ENCODE results near the gene TREM1. TPM values are rescaled to one million over a fixed set of nuclear protein-coding genes. Genes with fewer than 3 reads are reported as not detected.
"Not testable (repeated sequence)": the region's sequence is repeated elsewhere in the genome, so short reads cannot be mapped to it uniquely, and the experiment has no call there.

Gene TREM1
- total RNA-seq, 2 experiments from 2014 or later: not detected

DNA sequence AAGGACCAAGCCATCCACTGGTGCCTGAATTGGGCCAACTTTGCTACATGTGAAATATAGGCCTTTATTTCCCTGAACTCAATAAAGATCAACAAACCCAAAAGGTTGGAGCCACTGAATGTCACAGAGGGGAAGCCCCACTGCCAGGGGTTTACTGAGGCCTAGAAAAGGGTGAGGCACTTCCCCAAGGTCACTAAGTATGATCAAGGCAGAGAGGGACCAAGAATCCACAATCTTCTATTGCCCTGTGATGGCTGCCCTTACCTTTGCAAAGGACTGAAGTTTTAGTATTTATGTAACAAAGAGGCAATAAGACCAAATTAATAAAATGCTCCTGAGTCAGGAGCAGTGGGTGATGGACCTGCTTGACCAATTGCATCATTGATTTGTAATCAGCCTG, 18.0 kb downstream of the TREM1 start:
- H3K27me3 Mint-ChIP-seq: peaks cover 3% of the 10 kb centered on the region
- DNase-seq: no peak
- POLR2A ChIA-PET: no interaction called here
- ATAC-seq (ENCODE audit: low read depth): no peak
- no peak overlapping the region for H3K27ac Mint-ChIP-seq
- H3K4me1 Mint-ChIP-seq: peaks cover 8% of the 10 kb centered on the region
- H3K36me3 Mint-ChIP-seq: peaks cover 8% of the 10 kb centered on the region
- H3K4me3 Mint-ChIP-seq: no peak overlapping the region
- peaks cover 4% of the 10 kb centered on the region for H3K9me3 Mint-ChIP-seq

- ATAC-seq (ENCODE audit: low read depth): no peak
Measured at GRCh38 chr6:41266541-41266940, 19.9 kb downstream of the TREM1 start.

DNA sequence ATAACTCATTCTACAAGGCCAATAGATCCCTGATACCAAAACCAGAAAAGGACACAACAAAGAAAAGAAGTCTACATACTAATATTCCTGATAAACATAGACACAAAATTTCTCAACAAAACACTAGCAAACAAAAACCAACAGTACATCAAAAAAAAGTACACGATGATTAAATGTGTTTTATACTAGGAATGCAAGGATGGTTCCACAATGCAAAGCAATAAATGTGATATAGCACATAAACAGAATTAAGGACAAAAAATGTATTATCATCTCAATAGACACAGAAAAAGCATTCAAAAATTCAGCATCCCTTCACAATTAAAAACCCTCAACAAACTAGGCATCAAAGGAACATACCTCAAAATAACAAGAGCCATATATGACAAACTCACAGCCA, 23.2 kb downstream of the TREM1 start:
- Mint-ChIP-seq H3K4me1 (no peaks in the 10 kb centered on the region), H3K36me3 (peaks cover 16% of the 10 kb centered on the region), H3K27me3 (peaks cover 12% of the 10 kb centered on the region), H3K9me3 (peaks cover 31% of the 10 kb centered on the region), H3K27ac (no peak overlapping the region), H3K4me3 (no peak overlapping the region)
- DNase-seq (no peak), ATAC-seq (ENCODE audit: low read depth) (no peak)
- POLR2A ChIA-PET: no interaction called here

More at GRCh38 chr6:41266541-41266940, 19.9 kb downstream of the TREM1 start:
- H3K9me3 Mint-ChIP-seq: peaks cover 13% of the 10 kb centered on the region
- no peak overlapping the region for H3K4me3 Mint-ChIP-seq
- peaks cover 16% of the 10 kb centered on the region for H3K36me3 Mint-ChIP-seq
- H3K27me3 Mint-ChIP-seq: peaks cover 3% of the 10 kb centered on the region
- no peak overlapping the region for H3K27ac Mint-ChIP-seq
- H3K4me1 Mint-ChIP-seq: peaks cover under 1% of the 10 kb centered on the region
- POLR2A ChIA-PET: no interaction called here
- no peak for DNase-seq

GRCh38 chr6:41262401-41262800, 24.1 kb downstream of the TREM1 start:
- peaks cover 31% of the 10 kb centered on the region for H3K9me3 Mint-ChIP-seq
- no peak overlapping the region for H3K4me3 Mint-ChIP-seq
- H3K27me3 Mint-ChIP-seq: peaks cover 12% of the 10 kb centered on the region
- POLR2A ChIA-PET: no interaction called here
- ATAC-seq (ENCODE audit: low read depth) (no peak), DNase-seq (no peak)
- no peak overlapping the region for H3K27ac Mint-ChIP-seq
- peaks cover 1% of the 10 kb centered on the region for H3K4me1 Mint-ChIP-seq
- peaks cover 16% of the 10 kb centered on the region for H3K36me3 Mint-ChIP-seq

DNA sequence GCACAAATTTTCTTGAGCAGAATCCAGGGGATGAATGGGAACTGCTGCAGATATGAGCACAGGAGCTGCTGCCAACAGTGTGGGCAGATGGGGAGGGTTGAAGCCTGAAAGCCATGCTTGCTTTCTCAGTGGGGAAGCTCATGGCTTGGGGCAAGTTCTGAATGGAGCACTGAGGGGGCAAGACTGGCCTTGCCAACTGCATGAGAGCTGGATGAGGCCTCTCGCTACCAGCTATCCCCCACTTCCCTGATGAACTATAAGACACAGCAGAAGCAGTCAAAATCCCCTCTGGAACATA, 28.3 kb downstream of the TREM1 start:
- peaks cover 9% of the 10 kb centered on the region for H3K4me1 Mint-ChIP-seq
- ATAC-seq (ENCODE audit: low read depth) (no peak), DNase-seq (no peak)
- peaks cover 7% of the 10 kb centered on the region for H3K36me3 Mint-ChIP-seq
- H3K27me3 Mint-ChIP-seq: peaks cover 12% of the 10 kb centered on the region
- H3K27ac Mint-ChIP-seq: no peak overlapping the region
- H3K4me3 Mint-ChIP-seq: no peak overlapping the region
- H3K9me3 Mint-ChIP-seq: peaks cover 24% of the 10 kb centered on the region
- POLR2A ChIA-PET: no interaction called here

DNA sequence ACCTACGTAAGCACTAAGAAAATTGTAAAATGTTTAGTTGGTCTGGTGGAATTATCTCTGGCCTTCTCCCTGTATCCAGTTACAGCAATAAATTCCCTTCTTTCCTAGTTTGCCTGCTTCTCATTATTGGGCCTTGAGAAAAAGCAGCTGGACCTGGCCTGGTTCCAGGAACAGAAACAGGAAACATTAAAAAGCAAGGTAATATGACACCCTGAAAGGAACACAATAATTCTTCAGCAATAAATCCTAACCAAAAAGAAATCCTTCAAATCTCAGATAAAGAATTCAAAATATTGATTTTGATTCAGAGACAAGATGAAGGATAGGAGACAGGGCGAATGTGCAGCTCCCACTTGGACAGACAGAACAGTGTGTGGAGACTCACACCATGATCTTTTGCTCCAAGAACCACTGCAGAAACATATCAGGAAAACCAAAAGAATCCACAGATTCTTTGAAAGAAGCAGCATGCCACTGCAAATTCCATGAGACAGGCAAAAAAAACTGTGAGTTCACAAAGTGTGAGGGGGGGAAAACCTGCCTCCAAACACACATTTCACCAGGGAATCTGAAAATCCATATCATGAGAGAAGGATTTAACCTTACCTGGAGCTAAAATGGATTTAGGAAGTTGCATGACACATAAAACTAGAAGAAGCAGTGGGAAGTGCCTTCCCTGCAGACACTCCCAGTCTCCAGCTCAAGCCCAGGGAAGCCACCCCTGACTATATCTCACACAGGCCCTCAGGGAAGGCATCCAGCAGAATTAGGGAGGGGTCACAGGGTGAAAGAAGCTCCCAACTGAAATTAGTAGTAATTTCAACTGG, 28.9 kb downstream of the TREM1 start:
- Mint-ChIP-seq H3K36me3 (peaks cover 5% of the 10 kb centered on the region), H3K4me3 (no peak overlapping the region), H3K9me3 (peaks cover 24% of the 10 kb centered on the region), H3K27ac (no peak overlapping the region), H3K27me3 (peaks cover 17% of the 10 kb centered on the region), H3K4me1 (peaks cover 9% of the 10 kb centered on the region)
- ATAC-seq (ENCODE audit: low read depth) (no peak), DNase-seq (no peak)
- POLR2A ChIA-PET: no interaction called here

DNA sequence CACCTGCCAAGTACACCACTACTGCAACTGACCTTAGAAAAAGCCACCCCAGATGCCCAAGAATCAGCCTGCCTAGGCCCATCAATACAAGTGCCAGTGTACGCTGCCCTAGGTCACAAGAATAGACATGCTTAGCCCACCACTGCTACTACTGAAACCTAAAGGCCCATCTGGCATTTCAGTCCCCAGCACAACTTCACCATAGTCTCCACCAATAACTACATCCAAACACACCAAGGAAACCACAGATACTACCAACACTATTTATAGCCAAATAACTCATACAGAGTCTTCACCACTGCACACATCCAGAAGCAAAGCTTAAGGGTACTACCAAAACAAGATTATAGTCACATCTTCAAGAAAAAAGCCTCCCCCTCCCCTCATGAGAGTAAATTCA, 30.1 kb downstream of the TREM1 start:
- Mint-ChIP-seq H3K27ac (peak overlapping the region; percentile 2), H3K36me3 (peaks cover 2% of the 10 kb centered on the region), H3K9me3 (peaks cover 21% of the 10 kb centered on the region), H3K4me3 (no peak overlapping the region), H3K4me1 (peaks cover 9% of the 10 kb centered on the region), H3K27me3 (peaks cover 19% of the 10 kb centered on the region)
- POLR2A ChIA-PET: no interaction called here
- no peak for DNase-seq
- ATAC-seq (ENCODE audit: low read depth): no peak

GRCh38 chr6:41255638-41256246, 30.7 kb downstream of the TREM1 start:
- no peak overlapping the region for H3K4me3 Mint-ChIP-seq
- peaks cover 18% of the 10 kb centered on the region for H3K9me3 Mint-ChIP-seq
- peaks cover 2% of the 10 kb centered on the region for H3K36me3 Mint-ChIP-seq
- H3K27ac Mint-ChIP-seq: no peak overlapping the region
- H3K27me3 Mint-ChIP-seq: peaks cover 17% of the 10 kb centered on the region
- H3K4me1 Mint-ChIP-seq: peaks cover 9% of the 10 kb centered on the region
- POLR2A ChIA-PET: no interaction called here
- DNase-seq (no peak), ATAC-seq (ENCODE audit: low read depth) (no peak)

DNA sequence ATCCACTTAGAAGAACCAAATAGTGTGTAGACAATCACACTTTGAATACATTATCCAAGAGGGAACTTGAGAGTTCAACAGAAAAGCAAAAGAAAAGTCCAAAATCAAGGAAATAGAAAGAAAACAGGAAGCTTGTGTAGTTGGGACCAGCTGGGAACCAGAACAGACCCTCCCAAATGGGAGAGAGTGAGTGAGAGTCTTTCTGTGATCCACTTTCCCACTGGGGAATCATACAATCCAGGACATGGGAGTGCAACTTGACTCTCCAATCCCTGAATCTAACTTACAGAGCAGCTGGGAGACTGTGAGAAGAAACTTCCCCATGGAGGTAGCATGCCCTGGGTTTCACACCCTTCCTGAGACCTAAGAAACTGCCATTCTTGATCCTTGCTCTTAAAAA, 31.4 kb downstream of the TREM1 start:
- DNase-seq: no peak
- Mint-ChIP-seq H3K4me1 (peaks cover 9% of the 10 kb centered on the region), H3K27me3 (peaks cover 14% of the 10 kb centered on the region), H3K27ac (no peak overlapping the region), H3K36me3 (peaks cover 2% of the 10 kb centered on the region), H3K9me3 (peaks cover 15% of the 10 kb centered on the region), H3K4me3 (no peak overlapping the region)
- POLR2A ChIA-PET: interaction anchor here (0.7 kb wide), 1 partner anchor 57 kb away, joined by 5 read pairs; no protein-coding TSS in a partner anchor
- ATAC-seq (ENCODE audit: low read depth): no peak

DNA sequence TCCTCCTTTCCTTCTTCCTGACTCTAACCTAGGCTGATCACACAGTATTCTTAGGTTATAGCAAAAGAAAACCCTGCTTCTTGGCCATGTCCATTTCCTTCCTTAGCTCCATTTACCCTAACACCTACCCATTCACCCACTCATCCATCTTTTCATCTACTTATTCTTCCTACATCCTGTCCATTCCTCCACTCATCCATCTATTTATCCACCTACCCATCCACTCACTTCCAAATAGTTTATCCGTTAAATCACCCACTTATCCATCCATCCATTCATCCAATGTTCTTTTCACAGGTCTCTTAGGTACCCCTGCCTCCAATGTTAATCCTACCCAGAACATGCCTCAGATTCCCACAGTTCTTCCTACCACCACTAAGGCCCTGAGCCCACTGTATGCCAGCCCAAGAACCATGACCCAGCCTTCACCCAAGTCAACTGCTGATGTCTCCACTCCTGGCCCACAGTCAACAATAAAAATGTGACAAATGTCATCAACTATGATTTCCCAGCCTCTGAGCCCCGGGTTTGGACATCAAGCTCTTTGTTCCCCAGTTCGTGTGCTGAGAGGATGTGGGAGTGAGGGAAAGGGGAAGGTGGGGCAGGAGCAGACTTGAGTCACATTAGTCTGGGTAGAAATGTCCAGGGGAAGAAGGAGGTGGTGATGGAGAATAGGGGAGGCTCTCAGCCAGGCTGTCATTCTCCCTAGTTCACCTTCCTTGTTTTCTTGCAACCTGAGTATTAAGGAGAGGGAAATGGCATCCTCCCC, 33.9 kb downstream of the TREM1 start:
- peaks cover 3% of the 10 kb centered on the region for H3K9me3 Mint-ChIP-seq
- no peak overlapping the region for H3K4me3 Mint-ChIP-seq
- H3K4me1 Mint-ChIP-seq: peaks cover 19% of the 10 kb centered on the region
- H3K27ac Mint-ChIP-seq: no peak overlapping the region
- no peaks in the 10 kb centered on the region for H3K36me3 Mint-ChIP-seq
- no peak for DNase-seq
- no peak for ATAC-seq (ENCODE audit: low read depth)
- POLR2A ChIA-PET: no interaction called here
- H3K27me3 Mint-ChIP-seq: peaks cover 10% of the 10 kb centered on the region

DNA sequence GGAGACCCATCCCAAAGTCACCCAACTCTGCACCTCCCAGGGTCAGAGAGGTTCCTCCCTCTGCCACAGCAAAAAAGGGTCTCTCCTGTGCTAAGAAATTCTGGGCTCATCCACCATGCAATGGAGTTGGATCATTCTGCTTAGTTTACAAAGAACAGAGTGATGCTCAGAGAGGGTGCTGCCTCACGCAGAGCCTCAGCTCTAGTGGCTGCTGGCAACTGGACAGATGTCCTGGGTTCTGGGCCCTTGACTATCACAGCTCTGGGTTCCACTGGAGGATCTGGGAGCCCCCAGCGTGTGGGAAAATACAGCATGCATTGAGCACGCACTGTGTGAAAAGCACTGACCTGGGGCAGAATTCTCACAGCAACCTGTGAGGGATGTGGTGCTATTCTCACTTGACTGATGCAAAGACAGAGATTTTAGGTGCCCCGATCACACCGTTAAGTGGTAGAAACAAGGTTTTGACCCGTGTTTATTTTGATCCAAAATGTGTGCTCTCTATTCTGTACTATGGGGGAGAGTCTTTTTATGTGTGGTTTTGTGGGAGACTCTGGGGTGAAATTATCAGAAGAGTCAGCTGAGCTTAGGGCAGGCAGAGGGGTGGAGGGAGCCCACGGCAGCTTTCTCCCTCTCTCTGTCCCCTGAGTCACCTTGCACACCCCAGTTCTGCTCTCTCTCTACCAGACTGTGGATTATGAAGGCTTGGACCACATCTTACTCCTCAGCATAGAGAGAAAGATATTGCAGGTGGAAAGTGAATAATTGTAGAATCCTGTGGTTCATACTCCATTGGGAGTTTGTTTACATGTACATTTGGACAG, 38.4 kb downstream of the TREM1 start:
- Mint-ChIP-seq H3K27me3 (peaks cover 17% of the 10 kb centered on the region), H3K4me1 (peaks cover 15% of the 10 kb centered on the region), H3K27ac (no peak overlapping the region), H3K9me3 (peaks cover 6% of the 10 kb centered on the region), H3K36me3 (no peaks in the 10 kb centered on the region), H3K4me3 (no peak overlapping the region)
- ATAC-seq (ENCODE audit: low read depth) (peak; percentile 36), DNase-seq (no peak)
- POLR2A ChIA-PET: no interaction called here

GRCh38 chr6:41247288-41247865, 39.1 kb downstream of the TREM1 start:
- Mint-ChIP-seq H3K9me3 (peaks cover 4% of the 10 kb centered on the region), H3K4me1 (peaks cover 16% of the 10 kb centered on the region), H3K27me3 (peaks cover 10% of the 10 kb centered on the region), H3K4me3 (no peak overlapping the region), H3K36me3 (no peaks in the 10 kb centered on the region), H3K27ac (no peak overlapping the region)
- POLR2A ChIA-PET: no interaction called here
- no peak for DNase-seq
- peak; percentile 26 for ATAC-seq (ENCODE audit: low read depth)

GRCh38 chr6:41246529-41246928, 40.0 kb downstream of the TREM1 start:
- H3K4me3 Mint-ChIP-seq; POLR2A ChIA-PET; DNase-seq; H3K9me3 Mint-ChIP-seq; H3K36me3 Mint-ChIP-seq; H3K27ac Mint-ChIP-seq; ATAC-seq (ENCODE audit: low read depth): not testable (repeated sequence)
- H3K27me3 Mint-ChIP-seq: peaks cover 12% of the 10 kb centered on the region
- H3K4me1 Mint-ChIP-seq: peaks cover 16% of the 10 kb centered on the region
